HG03108 (cell line): ENCODE results near the gene NR6A1.

ENCODE experiments used
- ATAC-seq: cut with Tn5 transposase; IDR thresholded peaks from one replicate; pipeline ENCODE4 v1.9.1; 2021; ENCODE audit warnings: moderate library complexity; ENCODE audit not compliant: unreplicated experiment

NR6A1 gene

DNA sequence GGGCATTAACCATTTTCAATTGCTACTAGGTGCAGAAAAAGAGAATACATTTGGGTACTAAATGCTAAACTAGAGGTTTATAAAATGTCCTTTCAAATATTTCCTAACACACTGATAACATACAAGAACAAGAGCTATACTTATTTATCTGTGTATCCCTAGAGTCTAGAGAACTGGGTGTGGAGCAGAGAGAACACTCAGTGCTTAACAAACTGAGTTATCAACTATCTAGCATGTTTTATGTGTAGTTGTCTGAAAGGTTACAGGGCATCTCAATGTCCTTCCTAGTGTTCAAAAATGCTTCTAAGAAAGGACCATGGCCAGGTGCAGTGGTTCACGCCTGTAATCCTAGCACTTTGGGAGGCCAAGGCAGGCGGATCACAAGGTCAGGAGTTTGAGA lies 40.3 kb downstream of the NR6A1 start:
- no peak for ATAC-seq

DNA sequence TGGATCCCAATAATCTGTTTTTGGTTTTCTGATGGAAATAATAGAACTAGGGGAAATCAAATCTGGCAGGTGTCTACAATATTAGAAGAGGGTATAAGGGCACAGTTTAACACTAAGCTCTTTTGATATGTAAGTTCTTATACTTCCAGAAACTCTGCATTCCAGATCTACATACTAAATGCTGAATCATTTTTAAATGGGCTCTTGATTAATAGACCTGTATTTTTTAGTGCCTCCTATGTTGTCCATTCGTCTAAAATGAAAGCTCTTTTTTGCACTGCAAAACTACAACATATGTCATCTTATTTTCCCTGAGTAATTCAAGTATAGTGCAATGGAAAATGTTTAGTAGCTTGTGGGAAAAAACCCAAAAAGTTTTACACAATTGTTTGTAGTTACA lies 44.2 kb downstream of the NR6A1 start:
- ATAC-seq, result no peak

DNA sequence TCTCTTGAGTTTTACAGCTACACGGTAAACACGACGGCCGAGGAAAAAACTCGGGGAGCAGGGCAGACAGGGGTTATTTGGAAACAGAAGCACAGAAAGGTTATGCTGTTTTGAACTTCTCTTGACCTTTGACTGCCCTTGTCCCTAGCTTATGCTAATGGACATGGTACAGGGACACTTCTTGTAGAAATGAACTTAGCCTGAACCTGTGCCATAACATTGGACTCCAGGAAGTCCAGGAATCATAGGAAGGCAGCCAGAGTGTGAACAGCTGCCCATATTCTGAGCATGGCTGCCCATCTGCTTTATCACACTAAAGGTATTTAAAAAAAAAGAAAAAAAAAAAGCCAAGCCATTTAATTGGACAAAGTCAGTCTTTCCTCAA lies 46.1 kb downstream of the NR6A1 start:
- ATAC-seq, result no peak

DNA sequence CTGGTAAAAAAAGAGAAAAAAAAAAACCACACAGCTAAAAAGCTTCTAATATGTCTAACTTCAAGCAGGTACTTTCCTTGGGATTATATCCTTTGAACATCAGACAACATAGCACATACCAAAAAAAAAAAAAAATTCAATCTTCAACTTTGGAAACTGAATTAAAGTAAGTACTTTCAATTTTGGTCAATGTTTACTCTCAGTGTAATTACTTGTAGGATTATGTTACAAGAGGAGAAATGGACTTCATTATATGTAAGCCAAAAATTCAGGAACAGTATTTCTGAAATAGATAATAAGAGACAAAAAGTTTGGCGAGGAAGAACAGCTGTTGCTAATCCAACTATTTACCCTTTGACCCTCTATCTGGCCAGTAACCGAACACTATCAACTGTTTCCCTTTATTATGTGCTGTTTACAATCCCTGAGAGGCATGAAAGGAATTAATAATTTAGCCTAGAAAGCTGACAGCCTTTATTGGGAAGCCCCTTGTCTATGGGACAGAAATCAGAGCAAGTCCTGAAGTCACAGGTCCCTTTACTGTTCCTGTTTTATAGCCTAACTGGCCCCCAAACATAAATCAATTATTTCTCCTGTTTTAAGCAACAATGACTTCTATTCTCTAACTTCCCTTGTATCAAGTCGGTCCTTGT lies 46.6 kb downstream of the NR6A1 start:
- no peak for ATAC-seq

DNA sequence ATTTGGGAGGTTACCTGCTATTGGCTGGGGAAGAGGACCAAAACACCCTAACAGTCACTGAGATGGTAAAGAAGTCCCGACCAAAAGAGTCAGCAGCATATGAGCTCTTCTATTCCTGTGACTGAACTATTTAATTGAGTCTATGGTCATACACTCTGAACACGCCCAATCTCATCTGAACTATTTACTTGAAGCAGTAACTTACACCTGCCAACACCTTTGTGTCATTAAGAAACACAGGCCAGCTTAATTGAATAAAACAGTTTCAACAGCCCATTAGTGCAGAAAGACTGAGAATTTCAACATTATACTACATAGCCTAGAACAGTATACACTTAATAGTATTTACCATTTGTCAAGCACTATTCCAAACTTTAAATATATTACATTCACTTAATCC lies 47.8 kb downstream of the NR6A1 start:
- no peak for ATAC-seq

DNA sequence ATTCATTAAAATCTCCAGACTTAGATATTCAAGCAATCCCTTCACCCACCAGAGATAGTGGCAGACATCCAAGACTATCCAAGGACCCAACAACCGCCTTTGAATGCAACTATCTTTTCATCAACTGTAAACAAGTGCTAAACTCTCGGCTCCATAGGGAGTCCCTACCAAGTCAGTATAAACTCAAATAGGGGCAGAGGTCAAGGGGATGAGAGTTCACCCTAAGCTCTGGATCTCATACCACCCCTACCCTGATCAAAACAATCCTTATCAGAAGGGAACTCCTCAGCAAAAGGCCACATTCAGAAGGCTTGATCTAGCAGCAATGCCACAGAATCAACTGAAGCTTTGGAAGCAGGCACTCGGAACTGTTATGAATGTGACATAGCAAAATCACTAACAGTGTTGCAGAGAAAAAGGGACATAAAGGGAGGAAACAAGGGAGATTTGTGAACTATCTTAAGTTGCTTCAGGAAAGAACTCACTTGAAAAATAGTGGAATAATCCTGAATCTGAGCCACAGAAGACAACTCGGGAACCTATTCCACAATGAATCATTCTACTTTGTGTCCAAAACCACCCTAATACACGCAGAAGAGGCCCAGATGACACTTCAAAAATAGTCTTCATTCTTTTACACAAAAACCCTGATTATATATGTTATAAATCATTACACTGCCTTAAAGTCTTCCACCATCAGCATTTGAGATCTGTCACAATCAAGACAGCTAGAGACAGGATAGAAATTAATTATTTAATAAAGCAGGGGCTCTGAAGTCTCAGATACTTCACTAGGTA lies 49.8 kb downstream of the NR6A1 start:
- no peak for ATAC-seq

DNA sequence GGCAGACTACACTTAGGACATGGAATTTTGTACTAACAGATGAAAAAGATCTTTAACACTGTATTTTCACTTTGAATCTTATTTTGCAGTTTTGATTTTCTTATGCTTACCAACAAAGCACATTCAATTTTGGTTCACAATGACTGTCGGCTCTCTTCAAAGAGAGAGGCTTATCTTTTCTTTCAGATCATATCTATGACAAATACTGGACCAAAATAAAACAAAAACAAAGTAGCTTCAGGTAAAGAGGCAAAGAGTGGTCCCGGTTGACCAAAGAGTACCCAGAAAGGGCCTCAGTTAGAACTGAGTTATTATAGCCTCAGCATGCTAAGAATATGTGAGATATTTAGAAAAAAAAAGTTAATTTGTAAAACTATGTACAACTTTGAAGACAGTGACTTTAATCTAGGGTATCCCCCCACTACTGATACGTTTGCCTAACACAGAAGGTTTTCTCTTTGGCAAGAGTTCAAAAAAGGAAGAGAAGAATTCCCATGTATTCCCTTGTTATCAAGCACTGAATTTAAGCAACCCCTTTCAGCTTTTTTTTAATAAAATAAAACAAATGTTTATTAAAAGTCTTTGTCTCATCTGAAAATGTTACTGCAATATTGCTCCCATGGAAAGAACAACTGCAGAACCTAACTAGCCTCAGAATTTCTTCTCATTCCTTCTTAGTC lies 50.5 kb downstream of the NR6A1 start:
- no peak for ATAC-seq

DNA sequence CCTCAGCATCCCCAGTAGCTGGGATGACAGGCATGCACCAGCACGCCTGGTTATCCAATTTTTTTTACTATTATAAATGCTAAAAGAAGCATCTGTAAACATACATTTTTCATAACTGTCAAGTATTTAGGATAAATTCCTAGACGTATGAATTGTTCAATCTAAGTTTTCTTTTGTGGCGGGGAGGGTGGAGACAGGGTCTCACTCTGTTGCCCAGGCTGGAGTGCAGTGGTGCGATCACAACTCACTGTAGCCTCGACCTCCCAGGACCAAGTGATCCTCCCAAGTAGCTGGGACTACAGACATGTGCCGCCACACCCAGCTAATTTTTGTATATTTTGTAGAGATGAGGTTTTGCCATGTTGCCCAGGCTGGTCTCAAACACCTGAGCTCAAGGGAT lies 52.2 kb downstream of the NR6A1 start:
- ATAC-seq, result no peak

DNA sequence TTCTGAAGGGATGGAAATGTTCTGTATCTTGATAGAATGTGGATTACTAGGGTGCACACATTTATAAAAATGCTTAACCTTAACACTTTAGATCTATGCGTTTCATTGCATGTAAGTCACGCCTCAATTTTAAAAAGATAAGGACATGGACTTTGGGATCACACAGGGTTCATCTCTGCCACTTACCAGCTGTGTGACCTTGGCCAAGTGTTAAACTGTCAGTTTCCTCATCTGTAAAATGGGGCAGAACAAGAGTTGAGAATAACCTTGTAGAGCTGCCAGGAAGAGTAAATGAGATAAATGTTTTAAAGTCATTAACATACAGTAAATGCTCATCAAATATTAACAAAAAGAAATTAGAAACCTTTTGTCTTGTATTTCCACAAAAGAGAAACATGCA lies 53.5 kb downstream of the NR6A1 start:
- no peak for ATAC-seq

DNA sequence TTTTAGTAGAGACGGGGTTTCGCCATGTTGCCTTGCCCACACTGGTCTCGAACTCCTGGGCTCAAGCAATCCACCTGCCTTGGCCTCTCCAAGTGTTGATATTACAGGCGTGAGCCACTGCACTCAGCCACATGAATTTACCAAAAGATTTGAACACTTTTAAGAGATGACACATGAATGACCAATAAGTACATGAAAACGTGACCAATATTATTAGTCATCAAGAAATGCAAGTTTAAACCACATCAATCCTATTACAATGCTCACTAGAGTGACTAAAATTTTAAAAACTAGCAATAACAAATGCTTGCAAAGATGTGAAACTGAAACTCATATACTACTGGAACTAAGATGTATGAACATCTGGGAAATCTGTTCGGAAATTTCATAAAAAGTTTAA lies 54.3 kb downstream of the NR6A1 start:
- ATAC-seq, result no peak

DNA sequence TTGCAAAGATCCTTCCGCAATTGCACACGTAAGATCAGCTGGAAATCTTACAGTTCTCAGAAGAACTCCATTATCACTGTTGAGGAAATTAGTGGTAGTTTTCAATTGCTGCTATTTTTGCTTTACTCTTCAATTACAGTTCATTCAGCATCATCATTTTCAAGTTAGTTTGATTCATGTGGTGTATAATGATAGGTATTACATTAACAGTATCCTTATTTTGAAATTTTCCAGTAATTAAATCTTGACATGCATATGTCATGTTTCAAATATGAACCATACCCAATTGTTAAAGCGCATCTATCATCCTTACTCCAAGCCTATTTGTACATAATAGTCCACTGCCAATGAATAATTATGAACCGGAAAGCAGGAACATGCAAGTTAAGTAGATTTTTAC lies 60.3 kb downstream of the NR6A1 start:
- no peak for ATAC-seq

DNA sequence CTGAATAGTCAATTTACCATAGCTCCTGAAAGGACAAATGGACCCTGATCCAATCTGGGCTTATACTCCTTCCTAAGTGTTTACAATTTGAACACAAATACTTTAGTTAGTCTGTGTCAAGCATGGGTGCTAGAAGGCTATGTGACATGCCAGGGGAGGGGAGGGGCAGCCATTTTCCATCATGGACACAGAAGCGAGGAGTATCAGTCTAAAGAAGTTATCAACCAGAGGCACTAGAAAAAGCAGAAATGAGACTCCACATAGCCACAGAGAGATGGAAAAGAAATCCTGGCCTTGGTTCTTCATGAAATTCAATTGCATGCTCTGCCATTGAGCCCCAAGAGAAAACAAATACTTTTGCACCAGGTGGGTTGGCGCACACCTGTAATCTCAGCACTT lies 61.8 kb downstream of the NR6A1 start:
- no peak for ATAC-seq

DNA sequence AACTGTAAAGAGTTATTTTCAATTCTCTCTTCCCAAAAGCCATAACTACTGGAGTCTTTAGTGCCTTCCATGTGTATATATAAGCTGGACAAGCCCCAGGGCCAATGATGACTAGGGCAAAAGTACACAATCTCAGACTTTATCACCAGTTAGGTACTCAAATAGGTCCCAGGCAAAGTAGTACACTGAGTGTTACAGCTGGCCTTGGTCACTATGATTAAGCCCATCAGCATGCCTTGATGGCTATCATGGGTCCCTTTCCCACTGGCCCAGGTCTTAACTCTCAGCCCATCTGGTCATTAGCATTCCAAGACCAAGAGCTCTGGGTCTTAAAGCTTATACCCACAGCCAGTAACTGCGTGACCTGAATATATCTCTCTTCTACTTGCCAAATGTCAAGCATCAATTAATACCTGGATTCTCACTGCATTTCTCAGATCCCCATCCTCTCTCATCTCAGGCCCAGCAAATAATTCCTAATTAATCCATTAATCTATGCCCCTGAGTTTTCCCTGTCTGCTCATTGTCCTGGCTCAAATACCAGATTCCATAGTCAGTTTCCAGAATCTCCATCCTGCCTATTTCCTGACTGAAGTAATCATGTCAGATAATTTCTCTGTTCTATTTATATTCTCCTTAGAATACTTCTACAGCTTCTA lies 62.3 kb downstream of the NR6A1 start:
- no peak for ATAC-seq

DNA sequence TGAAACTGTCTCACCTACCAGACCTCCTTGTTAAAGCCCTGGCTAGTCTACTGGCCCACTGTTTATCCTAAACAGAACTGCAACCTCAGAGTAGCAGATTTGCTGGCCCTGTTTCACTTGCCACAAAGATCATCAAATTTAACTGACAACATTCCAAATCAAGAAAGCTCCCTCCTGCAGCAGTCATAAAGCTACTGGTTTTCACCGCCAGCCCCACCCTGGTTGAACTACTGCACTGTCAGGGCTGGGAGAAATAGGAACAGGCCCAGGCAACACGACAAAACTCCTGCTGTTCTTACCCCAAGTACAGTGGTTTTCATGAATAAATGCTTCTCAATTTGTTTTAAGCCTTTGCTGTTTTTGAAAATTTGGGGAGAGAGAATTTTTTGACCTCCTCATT lies 63.0 kb downstream of the NR6A1 start:
- ATAC-seq, result no peak

DNA sequence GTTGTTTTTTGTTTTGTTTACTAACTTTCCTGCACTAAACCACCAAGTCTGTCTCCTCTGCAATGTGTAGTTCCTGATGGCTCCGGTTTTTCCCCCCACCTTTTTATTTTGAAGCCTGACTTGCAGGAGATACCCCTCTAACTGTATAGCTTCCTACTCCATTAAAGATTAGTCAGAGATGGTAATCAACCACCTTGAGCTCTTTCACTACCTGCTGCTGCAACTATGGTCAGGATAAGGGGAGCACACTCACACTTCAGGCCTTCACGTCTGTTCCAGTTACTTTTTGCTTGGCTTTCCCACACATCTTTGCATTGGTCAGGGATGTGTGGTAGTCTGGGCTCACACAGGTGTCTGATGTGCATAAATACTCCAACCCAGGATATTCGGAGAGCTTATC lies 63.4 kb downstream of the NR6A1 start:
- ATAC-seq, result no peak

DNA sequence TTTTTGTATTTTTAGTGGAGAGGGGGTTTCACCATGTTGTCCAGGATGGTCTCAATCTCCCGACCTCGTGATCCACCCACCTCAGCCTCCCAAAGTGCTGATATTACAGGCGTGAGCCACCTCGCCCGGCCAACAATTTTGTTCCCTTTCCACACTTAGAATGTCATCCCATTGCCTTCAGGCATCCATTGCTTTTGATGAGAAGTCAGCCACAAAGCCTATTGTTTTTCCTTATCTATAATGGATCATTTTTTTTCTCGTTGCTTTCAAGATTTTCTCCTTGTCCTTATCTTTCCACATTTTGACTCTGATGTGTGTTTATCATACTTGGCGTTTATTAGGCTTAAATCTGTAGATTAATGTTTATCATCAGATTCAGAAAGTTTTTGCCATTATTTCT lies 64.4 kb downstream of the NR6A1 start:
- no peak for ATAC-seq

DNA sequence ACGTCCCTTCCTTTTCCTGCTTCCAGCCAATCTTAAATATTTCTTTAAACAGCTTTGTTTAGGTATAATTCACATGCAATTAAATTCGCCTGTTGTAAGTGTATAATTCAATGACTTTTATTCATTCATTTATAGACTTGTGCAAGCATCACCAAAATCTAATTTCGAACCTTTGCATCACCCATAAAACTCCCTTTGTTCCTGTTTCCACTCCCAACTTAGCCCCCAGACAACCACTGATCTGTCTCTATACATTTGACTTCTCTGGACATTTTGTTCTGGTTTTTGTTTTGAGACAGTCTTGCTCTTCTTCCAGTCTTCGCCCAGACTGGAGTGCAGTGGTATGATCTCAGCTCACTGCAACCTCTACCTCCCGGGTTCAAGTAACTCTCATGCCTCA lies 71.5 kb downstream of the NR6A1 start:
- no peak for ATAC-seq

DNA sequence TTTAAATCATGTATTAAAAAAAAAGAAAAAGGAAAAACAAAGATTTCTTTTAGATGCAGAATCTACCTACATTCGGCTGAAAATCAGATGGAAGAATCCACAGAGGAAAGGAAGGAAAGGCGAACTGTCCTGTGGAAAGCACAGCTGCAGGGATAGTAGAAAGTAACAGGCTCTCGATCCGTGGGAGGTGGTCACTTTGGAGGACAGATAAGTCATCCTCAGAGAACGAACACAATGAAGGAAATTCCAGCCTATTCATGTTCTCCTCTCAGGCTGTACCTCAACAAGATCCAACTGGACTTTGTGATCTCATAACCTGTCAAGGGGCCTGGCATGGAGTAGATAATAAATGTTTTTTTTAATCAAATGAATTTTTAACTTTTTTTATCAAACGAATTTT lies 72.8 kb downstream of the NR6A1 start:
- no peak for ATAC-seq

DNA sequence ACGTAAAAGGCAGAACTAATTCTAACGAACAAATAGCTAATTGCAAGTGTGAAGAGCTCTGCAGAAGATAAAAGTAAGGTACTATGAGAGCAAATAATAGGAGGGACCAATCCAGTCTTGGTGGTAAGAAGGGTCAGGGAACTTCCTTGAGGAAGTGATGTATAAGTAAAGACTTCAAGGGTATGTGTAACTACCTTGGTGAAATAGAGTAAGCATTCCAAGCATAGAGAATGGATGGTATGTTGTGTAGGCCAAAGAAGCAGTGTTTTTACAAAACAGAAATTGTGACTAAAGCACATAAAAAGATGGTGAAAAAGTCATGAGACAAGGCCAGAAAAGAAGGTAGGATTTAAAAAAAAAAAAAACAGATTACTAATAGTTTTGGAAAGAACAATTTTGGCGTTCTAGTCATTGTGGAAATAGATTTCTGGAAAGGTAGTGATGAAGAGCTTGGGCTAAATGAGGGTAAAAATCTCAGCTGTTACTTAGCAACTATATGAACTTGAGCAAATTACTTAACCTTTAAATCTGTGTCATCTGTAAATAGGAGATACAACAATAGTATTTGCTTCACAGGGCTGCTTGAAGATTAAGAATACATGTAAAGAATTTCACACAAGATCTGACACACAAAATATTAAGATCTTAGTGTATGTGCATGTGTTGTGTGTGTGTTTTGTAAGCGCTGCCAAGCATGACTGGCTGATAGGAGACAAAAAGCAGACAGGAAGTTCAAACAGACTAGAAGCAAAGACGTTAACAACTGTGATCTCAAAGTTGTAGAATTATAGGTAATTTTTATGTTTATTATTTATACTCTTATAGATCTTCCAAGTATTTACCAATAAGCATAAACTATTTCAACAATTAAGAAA lies 73.5 kb downstream of the NR6A1 start:
- no peak for ATAC-seq

DNA sequence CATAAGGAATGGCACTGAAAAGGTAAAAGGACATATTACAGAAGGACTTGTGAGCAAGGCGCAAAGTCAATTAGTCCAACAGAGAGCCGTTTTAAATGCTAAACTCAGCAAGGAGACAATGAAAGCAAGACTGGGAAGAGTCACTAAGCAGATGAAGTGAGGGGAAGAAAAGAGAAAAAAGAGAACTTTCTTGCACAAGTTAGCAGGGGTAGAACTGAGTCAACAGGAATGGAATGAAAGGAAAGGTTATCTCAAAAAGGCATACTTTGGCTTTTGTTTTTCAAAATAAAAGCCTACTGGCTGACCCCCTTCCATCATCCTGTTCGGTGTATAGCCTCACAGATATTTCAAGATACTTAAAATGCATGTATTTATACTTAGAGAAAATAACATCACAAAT lies 75.0 kb downstream of the NR6A1 start:
- no peak for ATAC-seq
